ENCODE data around the gene ALDH1L1.

- TF ChIP-seq, protein P1, sequence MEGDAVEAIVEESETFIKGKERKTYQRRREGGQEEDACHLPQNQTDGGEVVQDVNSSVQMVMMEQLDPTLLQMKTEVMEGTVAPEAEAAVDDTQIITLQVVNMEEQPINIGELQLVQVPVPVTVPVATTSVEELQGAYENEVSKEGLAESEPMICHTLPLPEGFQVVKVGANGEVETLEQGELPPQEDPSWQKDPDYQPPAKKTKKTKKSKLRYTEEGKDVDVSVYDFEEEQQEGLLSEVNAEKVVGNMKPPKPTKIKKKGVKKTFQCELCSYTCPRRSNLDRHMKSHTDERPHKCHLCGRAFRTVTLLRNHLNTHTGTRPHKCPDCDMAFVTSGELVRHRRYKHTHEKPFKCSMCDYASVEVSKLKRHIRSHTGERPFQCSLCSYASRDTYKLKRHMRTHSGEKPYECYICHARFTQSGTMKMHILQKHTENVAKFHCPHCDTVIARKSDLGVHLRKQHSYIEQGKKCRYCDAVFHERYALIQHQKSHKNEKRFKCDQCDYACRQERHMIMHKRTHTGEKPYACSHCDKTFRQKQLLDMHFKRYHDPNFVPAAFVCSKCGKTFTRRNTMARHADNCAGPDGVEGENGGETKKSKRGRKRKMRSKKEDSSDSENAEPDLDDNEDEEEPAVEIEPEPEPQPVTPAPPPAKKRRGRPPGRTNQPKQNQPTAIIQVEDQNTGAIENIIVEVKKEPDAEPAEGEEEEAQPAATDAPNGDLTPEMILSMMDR (IDR thresholded peaks at IDR 0.05), result no peak
- TF ChIP-seq POLR2A (IDR thresholded peaks at IDR 0.05), result no peak
- TF ChIP-seq POLR2AphosphoS5 (IDR thresholded peaks at IDR 0.05), result no peak
- no peak for TF ChIP-seq EP300 (IDR thresholded peaks at IDR 0.05)
These were observed 7.5 kb upstream of the ALDH1L1 start for GRCh38 chr3:126187920-126188319.
